Middle frontal gyrus (tissue), 1 donor: Measurements from ENCODE around the gene STK25.
"Not testable (repeated sequence)": the region's sequence is repeated elsewhere in the genome, so short reads cannot be mapped to it uniquely, and the experiment has no call there.

ENCODE experiments used
- DNase-seq: peaks from one replicate; pipeline ENCODE4 v3.0.0-alpha.2; 2015; ENCODE audit warnings: low spot score; ENCODE audit errors: extremely low spot score

The STK25 gene

GRCh38 chr2:241467777-241468475 lies 40.5 kb downstream of the STK25 start:
- DNase-seq, result no peak

GRCh38 chr2:241466230-241466629 lies 42.2 kb downstream of the STK25 start:
- no peak for DNase-seq

- no peak for DNase-seq
Observed at GRCh38 chr2:241465543-241465942, 42.8 kb downstream of the STK25 start.

GRCh38 chr2:241463276-241464135 lies 44.9 kb downstream of the STK25 start:
- no peak for DNase-seq

- no peak for DNase-seq
Observed at GRCh38 chr2:241461693-241462677, 46.4 kb downstream of the STK25 start.

GRCh38 chr2:241460631-241461030 lies 47.8 kb downstream of the STK25 start:
- no peak for DNase-seq

GRCh38 chr2:241459520-241459919 lies 48.9 kb downstream of the STK25 start:
- no peak for DNase-seq

- no peak for DNase-seq
Observed at GRCh38 chr2:241458687-241459086, 49.7 kb downstream of the STK25 start.

- no peak for DNase-seq
Observed at GRCh38 chr2:241456546-241456945, 51.8 kb downstream of the STK25 start.

GRCh38 chr2:241454837-241455485 lies 53.4 kb downstream of the STK25 start:
- DNase-seq, result no peak

GRCh38 chr2:241453919-241454318 lies 54.5 kb downstream of the STK25 start:
- not testable (repeated sequence) for DNase-seq

GRCh38 chr2:241451840-241452506 lies 56.4 kb downstream of the STK25 start:
- DNase-seq, result no peak

- not testable (repeated sequence) for DNase-seq
Observed at GRCh38 chr2:241450092-241450491, 58.3 kb downstream of the STK25 start.

GRCh38 chr2:241445426-241445825 lies 63.0 kb downstream of the STK25 start:
- no peak for DNase-seq

- DNase-seq, result no peak
Observed at GRCh38 chr2:241443486-241444223, 64.7 kb downstream of the STK25 start.
